CD4-positive, alpha-beta T cell treated with Interleukin-4 for 4 hours (primary cell): ENCODE results near the gene CNTFR.

Experiments used
- DNase-seq: peaks from one replicate; pipeline ENCODE4 v3.0.0-alpha.2; 2020

The CNTFR gene

GRCh38 chr9:34521406-34522045 is 68.0 kb downstream of the CNTFR start:
- DNase-seq = no peak

- no peak for DNase-seq
Observed at GRCh38 chr9:34520505-34521385, 68.8 kb downstream of the CNTFR start.

GRCh38 chr9:34520096-34520495 is 69.4 kb downstream of the CNTFR start:
- no peak for DNase-seq

- no peak for DNase-seq
Observed at GRCh38 chr9:34519321-34520020, 70.1 kb downstream of the CNTFR start.

- no peak for DNase-seq
Observed at GRCh38 chr9:34518896-34519295, 70.6 kb downstream of the CNTFR start.

GRCh38 chr9:34518110-34518616 is 71.4 kb downstream of the CNTFR start:
- DNase-seq = no peak

GRCh38 chr9:34517185-34517584 is 72.3 kb downstream of the CNTFR start:
- DNase-seq = no peak

GRCh38 chr9:34515959-34516358 is 73.6 kb downstream of the CNTFR start:
- no peak for DNase-seq

GRCh38 chr9:34514816-34515215 is 74.7 kb downstream of the CNTFR start:
- no peak for DNase-seq

- DNase-seq = no peak
Observed at GRCh38 chr9:34514401-34514800, 75.1 kb downstream of the CNTFR start.

- no peak for DNase-seq
Observed at GRCh38 chr9:34513567-34514214, 75.8 kb downstream of the CNTFR start.

- no peak for DNase-seq
Observed at GRCh38 chr9:34512131-34513078, 77.1 kb downstream of the CNTFR start.

- DNase-seq = no peak
Observed at GRCh38 chr9:34510497-34511468, 78.7 kb downstream of the CNTFR start.

GRCh38 chr9:34508951-34509350 is 80.6 kb downstream of the CNTFR start:
- no peak for DNase-seq

GRCh38 chr9:34508463-34508862 is 81.1 kb downstream of the CNTFR start:
- DNase-seq = no peak

GRCh38 chr9:34507966-34508365 is 81.6 kb downstream of the CNTFR start:
- DNase-seq = no peak

GRCh38 chr9:34507556-34507955 is 82.0 kb downstream of the CNTFR start:
- no peak for DNase-seq

GRCh38 chr9:34506623-34507022 is 82.9 kb downstream of the CNTFR start:
- DNase-seq = no peak

- no peak for DNase-seq
Observed at GRCh38 chr9:34505370-34506120, 84.0 kb downstream of the CNTFR start.

- no peak for DNase-seq
Observed at GRCh38 chr9:34503406-34503805, 86.1 kb downstream of the CNTFR start.
